ENCODE data around the gene RFFL. TPM values are rescaled to one million over a fixed set of nuclear protein-coding genes. Genes with fewer than 3 reads are reported as not detected.
"Not testable (repeated sequence)": the region's sequence is repeated elsewhere in the genome, so short reads cannot be mapped to it uniquely, and the experiment has no call there.

Gene RFFL
- total RNA-seq, 1 donor from 2014 or later: 22.9 TPM

DNA sequence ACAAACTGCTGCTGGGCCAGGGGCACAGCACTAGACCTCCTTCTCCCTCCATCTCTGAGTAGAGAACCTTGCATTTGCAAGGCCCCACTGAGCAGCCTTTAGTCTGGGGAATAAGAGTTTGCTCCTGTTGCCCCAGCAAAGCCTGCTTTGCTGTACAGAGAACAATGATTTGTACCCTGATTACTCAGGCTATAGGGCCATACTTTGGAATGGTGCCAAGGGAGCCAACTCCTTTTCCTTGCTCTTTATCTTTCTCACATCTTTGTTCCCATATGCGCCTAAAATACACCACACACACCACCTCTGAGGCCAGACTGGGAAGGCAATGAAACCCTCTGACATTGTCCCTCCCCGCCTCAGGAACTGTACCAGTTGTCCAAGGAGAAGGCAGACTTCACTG lies 62.0 kb downstream of the RFFL start:
- Mint-ChIP-seq H3K27ac (ENCODE audit: unreplicated experiment) (no peak overlapping the region), H3K36me3 (ENCODE audit: unreplicated experiment) (peaks cover 8% of the 10 kb centered on the region), H3K27me3 (ENCODE audit: unreplicated experiment) (no peaks in the 10 kb centered on the region), H3K9me3 (ENCODE audit: unreplicated experiment) (no peaks in the 10 kb centered on the region), H3K4me3 (ENCODE audit: unreplicated experiment) (no peak overlapping the region), H3K4me1 (ENCODE audit: unreplicated experiment) (peaks cover 14% of the 10 kb centered on the region)
- DNase-seq (ENCODE audit: extremely low spot score, unreplicated experiment): no peak
- TF ChIP-seq, protein P1, sequence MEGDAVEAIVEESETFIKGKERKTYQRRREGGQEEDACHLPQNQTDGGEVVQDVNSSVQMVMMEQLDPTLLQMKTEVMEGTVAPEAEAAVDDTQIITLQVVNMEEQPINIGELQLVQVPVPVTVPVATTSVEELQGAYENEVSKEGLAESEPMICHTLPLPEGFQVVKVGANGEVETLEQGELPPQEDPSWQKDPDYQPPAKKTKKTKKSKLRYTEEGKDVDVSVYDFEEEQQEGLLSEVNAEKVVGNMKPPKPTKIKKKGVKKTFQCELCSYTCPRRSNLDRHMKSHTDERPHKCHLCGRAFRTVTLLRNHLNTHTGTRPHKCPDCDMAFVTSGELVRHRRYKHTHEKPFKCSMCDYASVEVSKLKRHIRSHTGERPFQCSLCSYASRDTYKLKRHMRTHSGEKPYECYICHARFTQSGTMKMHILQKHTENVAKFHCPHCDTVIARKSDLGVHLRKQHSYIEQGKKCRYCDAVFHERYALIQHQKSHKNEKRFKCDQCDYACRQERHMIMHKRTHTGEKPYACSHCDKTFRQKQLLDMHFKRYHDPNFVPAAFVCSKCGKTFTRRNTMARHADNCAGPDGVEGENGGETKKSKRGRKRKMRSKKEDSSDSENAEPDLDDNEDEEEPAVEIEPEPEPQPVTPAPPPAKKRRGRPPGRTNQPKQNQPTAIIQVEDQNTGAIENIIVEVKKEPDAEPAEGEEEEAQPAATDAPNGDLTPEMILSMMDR (IDR thresholded peaks at IDR 0.05): no peak

DNA sequence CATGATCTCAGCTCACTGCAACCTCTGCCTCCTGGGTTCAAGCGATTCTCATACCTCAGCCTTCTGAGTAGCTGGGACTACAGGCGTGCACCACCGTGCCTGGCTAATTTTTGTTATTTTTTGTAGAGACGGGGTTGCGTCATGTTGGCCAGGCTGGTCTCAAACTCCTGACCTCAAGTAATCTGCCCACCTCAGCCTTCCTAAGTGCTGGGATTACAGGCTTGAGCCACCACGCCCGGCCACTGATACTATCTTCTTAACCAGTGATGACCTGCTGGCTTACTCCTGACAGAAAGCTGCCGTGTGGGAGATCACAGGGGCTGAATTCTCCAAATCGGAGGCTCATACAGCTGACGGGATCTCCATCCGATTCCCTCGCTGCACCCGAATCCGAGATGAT lies 62.5 kb downstream of the RFFL start:
- H3K27me3 Mint-ChIP-seq (ENCODE audit: unreplicated experiment); H3K4me3 Mint-ChIP-seq (ENCODE audit: unreplicated experiment); H3K27ac Mint-ChIP-seq (ENCODE audit: unreplicated experiment); DNase-seq (ENCODE audit: extremely low spot score, unreplicated experiment); H3K9me3 Mint-ChIP-seq (ENCODE audit: unreplicated experiment); H3K36me3 Mint-ChIP-seq (ENCODE audit: unreplicated experiment): not testable (repeated sequence)
- peaks cover 14% of the 10 kb centered on the region for H3K4me1 Mint-ChIP-seq (ENCODE audit: unreplicated experiment)

DNA sequence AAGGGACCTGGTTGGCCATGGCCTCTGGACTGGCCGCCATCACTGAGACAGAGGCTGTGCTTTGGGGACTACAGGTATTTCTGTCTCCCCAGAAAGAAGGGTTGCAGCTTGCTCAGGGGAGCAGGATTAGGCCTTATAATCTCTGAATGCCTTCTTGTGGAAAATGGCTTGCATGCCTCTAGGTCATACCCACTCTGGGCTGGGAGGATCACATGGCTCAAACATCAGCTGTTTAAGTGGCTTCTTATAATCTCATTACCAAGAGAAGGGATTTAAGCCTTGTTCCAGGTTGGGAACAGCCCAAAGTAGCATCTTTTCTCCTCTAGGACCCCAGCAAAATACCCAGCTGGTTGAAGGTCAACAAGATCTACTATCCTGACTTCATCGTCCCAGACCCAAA lies 64.1 kb downstream of the RFFL start:
- H3K4me3 Mint-ChIP-seq (ENCODE audit: unreplicated experiment): no peak overlapping the region
- H3K36me3 Mint-ChIP-seq (ENCODE audit: unreplicated experiment): peaks cover 14% of the 10 kb centered on the region
- no peaks in the 10 kb centered on the region for H3K27me3 Mint-ChIP-seq (ENCODE audit: unreplicated experiment)
- no peak overlapping the region for H3K27ac Mint-ChIP-seq (ENCODE audit: unreplicated experiment)
- DNase-seq (ENCODE audit: extremely low spot score, unreplicated experiment): no peak
- H3K4me1 Mint-ChIP-seq (ENCODE audit: unreplicated experiment): peaks cover 14% of the 10 kb centered on the region
- TF ChIP-seq, protein P1 (IDR thresholded peaks at IDR 0.05): no peak
- H3K9me3 Mint-ChIP-seq (ENCODE audit: unreplicated experiment): no peaks in the 10 kb centered on the region

DNA sequence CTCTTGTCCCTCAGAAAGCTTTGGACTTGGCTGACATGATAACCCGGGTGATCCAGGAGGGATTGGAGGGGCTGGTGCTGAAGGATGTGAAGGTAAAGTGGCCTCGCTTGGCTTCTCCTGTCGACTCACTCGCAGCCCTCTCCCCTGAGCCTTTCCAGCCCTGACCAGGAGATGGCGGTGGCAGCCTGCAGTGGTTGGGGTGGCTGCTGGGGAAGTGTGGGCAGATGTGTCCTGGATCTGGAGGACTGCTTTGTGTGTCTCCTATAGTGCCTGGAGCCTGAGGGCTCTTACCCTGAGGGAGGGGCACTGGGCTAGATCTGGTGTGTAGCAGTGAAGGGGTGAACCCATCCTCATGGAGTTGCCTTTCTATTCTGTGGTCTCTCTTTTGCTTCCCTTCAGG lies 65.3 kb downstream of the RFFL start:
- Mint-ChIP-seq H3K27me3 (ENCODE audit: unreplicated experiment) (no peaks in the 10 kb centered on the region), H3K9me3 (ENCODE audit: unreplicated experiment) (no peaks in the 10 kb centered on the region), H3K27ac (ENCODE audit: unreplicated experiment) (peak overlapping the region; percentile 79), H3K4me1 (ENCODE audit: unreplicated experiment) (peaks cover 14% of the 10 kb centered on the region), H3K36me3 (ENCODE audit: unreplicated experiment) (peaks cover 16% of the 10 kb centered on the region), H3K4me3 (ENCODE audit: unreplicated experiment) (no peak overlapping the region)
- TF ChIP-seq, protein P1 (IDR thresholded peaks at IDR 0.05): peak; percentile 82
- DNase-seq (ENCODE audit: extremely low spot score, unreplicated experiment): peak; percentile 89

DNA sequence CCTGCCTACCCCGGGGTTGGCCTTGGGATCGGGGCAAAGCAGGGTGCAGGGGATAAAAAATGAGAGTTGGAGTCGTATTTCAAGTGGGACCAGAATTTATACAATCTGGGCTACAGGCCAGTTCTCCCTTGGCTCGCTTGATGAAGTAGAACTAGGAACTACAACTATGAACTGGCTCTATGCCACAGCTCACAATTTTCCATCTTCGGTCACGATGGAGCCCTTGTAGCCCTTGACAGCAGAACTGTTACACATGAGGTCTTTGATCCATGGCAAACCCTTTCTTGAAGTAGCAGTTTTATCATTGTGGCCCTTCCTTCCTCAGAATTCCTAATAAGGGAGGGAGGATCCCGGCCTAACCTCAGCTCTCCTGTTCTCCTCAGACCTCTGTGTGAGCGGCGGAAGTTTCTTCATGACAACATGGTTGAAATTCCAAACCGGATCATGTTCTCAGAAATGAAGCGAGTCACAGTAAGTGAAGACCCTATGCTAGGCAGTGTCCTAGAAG lies 66.1 kb downstream of the RFFL start:
- H3K9me3 Mint-ChIP-seq (ENCODE audit: unreplicated experiment): no peaks in the 10 kb centered on the region
- H3K36me3 Mint-ChIP-seq (ENCODE audit: unreplicated experiment): peaks cover 19% of the 10 kb centered on the region
- TF ChIP-seq, protein P1 (IDR thresholded peaks at IDR 0.05): no peak
- peak overlapping the region; percentile 79 for H3K27ac Mint-ChIP-seq (ENCODE audit: unreplicated experiment)
- H3K27me3 Mint-ChIP-seq (ENCODE audit: unreplicated experiment): no peaks in the 10 kb centered on the region
- no peak overlapping the region for H3K4me3 Mint-ChIP-seq (ENCODE audit: unreplicated experiment)
- no peak for DNase-seq (ENCODE audit: extremely low spot score, unreplicated experiment)
- H3K4me1 Mint-ChIP-seq (ENCODE audit: unreplicated experiment): peaks cover 14% of the 10 kb centered on the region

Data from osteocyte (in vitro differentiated cells).